Right atrium auricular region (tissue), 2 donors: ENCODE results near the gene UBE2E2. TPM values are rescaled to one million over a fixed set of nuclear protein-coding genes. Genes with fewer than 3 reads are reported as not detected.

Experiments
- DNase-seq: peaks from one replicate; pipeline ENCODE4 v3.0.0-alpha.2; 2019; ENCODE audit warnings: low spot score
- H3K27ac ChIP-seq, 2 donors: fragments of 200-600 bp; sonication (generic); 1 replicate in 1 of 2; 2 replicates in 1 of 2; pipeline ENCODE4 v1.5.1; 2016 to 2019
- H3K27me3 ChIP-seq, 2 donors: fragments of 200-600 bp; sonication (generic); one replicate each; pipeline versions ENCODE4 v1.5.1 to v1.6.0; 2017 to 2019
- H3K36me3 ChIP-seq: fragments of 200-600 bp; sonication (generic); one replicate; pipeline ENCODE4 v1.5.1; 2016
- H3K4me1 ChIP-seq, 2 donors: fragments of 200-600 bp; sonication (generic); one replicate each; pipeline versions ENCODE4 v1.5.1 to v1.6.0; 2017 to 2019
- H3K4me3 ChIP-seq, 2 donors: fragments of 200-600 bp; sonication (generic); 1 replicate in 1 of 2; 2 replicates in 1 of 2; pipeline ENCODE4 v1.5.1; 2017 to 2019; ENCODE audit warnings: mild to moderate bottlenecking in 1 of 2, moderate library complexity in 1 of 2
- H3K9me3 ChIP-seq, 2 donors: fragments of 200-600 bp; sonication (generic); one replicate each; pipeline ENCODE4 v1.5.1; 2019
- total RNA-seq, 2 donors: library from RNA; depleted of rRNA; stranded (reverse); fragments of >200 nt; gene quantifications; one replicate each; pipeline ENCODE4 v1.1.0, GENCODE V29; 2016
- TF ChIP-seq, protein P1 (sequence below), 2 donors: fragments of 200-600 bp; sonication (generic); IDR thresholded peaks; one replicate each; pipeline ENCODE4 v1.5.1; 2019; ENCODE audit warnings: antibody characterized with exemption in 2 of 2

The UBE2E2 gene
- total RNA-seq, 2 donors from 2014 or later = 31.0 to 36.7 TPM

DNA sequence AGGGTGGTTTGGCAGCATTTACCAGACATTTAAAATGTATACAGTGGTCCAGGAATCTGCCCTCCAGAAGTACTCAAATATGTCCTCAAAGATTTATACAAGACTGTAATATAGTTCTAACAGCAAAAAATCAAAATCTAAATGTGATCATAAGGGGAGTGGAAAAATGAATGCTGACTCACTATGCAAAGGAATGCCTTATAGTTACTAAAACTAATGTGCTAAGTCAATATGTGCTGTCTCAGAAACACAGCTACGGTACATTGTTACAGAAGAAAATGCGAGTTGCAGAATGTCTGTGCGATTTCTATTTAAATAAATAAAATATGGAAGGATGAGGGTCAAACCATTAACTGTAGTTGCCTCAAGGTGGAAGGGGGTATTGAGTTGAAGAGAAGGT lies 372.6 kb downstream of the UBE2E2 start:
- no peak for DNase-seq
- no peak overlapping the region for H3K27ac ChIP-seq
- TF ChIP-seq, protein P1, sequence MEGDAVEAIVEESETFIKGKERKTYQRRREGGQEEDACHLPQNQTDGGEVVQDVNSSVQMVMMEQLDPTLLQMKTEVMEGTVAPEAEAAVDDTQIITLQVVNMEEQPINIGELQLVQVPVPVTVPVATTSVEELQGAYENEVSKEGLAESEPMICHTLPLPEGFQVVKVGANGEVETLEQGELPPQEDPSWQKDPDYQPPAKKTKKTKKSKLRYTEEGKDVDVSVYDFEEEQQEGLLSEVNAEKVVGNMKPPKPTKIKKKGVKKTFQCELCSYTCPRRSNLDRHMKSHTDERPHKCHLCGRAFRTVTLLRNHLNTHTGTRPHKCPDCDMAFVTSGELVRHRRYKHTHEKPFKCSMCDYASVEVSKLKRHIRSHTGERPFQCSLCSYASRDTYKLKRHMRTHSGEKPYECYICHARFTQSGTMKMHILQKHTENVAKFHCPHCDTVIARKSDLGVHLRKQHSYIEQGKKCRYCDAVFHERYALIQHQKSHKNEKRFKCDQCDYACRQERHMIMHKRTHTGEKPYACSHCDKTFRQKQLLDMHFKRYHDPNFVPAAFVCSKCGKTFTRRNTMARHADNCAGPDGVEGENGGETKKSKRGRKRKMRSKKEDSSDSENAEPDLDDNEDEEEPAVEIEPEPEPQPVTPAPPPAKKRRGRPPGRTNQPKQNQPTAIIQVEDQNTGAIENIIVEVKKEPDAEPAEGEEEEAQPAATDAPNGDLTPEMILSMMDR (IDR thresholded peaks at IDR 0.05) = no peak
- H3K4me3 ChIP-seq = no peak overlapping the region
- no peaks in the 10 kb centered on the region for H3K36me3 ChIP-seq
- no peaks in the 10 kb centered on the region for H3K27me3 ChIP-seq
- H3K9me3 ChIP-seq = peaks cover 0 to 9% of the 10 kb centered on the region in 2 donors
- H3K4me1 ChIP-seq = no peaks in the 10 kb centered on the region

DNA sequence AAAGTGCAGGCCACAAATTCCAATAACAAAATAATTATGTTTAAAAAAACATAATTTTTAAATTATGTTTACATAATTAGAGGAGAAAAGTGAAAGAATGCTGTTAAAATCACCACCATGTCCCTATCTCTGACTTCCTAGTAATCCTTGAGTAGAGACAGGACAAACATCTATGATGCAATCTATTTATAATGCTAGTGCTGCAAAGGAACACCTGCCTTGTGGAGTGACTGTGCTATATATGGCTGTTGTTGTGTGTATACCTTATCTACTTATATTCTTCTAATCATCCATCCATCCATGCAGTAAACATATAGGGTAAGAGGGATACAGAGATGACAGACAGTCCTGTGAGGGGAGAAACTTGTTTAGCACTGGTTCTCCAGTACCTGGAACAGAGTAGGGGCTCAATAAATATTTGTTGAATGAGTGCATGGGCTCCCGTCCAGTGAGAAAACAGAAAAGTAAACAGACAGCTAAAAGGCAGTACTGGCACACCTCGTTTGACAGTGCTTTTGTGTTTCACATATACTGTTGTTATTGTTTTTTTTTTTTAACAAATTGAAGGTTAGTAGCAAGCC lies 373.3 kb downstream of the UBE2E2 start:
- no peak for DNase-seq
- H3K27ac ChIP-seq = no peak overlapping the region
- H3K27me3 ChIP-seq = no peaks in the 10 kb centered on the region
- H3K36me3 ChIP-seq = no peaks in the 10 kb centered on the region
- no peaks in the 10 kb centered on the region for H3K4me1 ChIP-seq
- TF ChIP-seq, protein P1 (IDR thresholded peaks at IDR 0.05) = no peak
- peaks cover 0 to 9% of the 10 kb centered on the region in 2 donors for H3K9me3 ChIP-seq
- no peak overlapping the region for H3K4me3 ChIP-seq

DNA sequence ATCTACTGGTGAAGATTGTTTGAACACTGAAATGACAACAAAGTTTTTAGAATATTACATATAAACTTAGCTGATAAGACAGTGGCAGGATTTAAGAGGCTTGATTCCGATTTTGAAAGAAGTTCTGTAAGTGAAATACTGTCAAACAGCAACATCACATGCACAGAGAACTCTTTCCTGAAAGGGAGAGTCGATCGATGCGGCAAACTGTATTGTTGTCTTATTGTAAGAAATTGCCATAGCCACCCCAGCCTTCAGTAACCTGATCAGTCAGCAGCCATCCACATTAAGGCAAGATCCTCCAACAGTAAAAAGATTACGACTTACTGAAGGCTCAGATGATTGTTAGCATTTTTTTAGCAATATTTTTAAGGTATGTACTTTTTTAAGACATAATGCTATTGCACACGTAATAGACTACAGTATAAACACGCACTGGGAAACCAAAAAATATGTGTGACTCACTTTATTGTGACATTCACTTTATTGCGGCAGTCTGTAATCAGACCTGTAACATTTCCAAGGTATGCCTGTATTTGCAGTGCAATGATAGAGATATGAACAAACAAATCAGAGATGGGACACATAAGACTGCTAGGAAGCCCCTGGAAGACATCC lies 377.1 kb downstream of the UBE2E2 start:
- no peak overlapping the region for H3K4me3 ChIP-seq
- DNase-seq = no peak
- no peaks in the 10 kb centered on the region for H3K36me3 ChIP-seq
- no peaks in the 10 kb centered on the region for H3K27me3 ChIP-seq
- H3K9me3 ChIP-seq = peaks cover 0 to 9% of the 10 kb centered on the region in 2 donors
- H3K27ac ChIP-seq = no peak overlapping the region
- TF ChIP-seq, protein P1 (IDR thresholded peaks at IDR 0.05) = no peak
- H3K4me1 ChIP-seq = no peaks in the 10 kb centered on the region

DNA sequence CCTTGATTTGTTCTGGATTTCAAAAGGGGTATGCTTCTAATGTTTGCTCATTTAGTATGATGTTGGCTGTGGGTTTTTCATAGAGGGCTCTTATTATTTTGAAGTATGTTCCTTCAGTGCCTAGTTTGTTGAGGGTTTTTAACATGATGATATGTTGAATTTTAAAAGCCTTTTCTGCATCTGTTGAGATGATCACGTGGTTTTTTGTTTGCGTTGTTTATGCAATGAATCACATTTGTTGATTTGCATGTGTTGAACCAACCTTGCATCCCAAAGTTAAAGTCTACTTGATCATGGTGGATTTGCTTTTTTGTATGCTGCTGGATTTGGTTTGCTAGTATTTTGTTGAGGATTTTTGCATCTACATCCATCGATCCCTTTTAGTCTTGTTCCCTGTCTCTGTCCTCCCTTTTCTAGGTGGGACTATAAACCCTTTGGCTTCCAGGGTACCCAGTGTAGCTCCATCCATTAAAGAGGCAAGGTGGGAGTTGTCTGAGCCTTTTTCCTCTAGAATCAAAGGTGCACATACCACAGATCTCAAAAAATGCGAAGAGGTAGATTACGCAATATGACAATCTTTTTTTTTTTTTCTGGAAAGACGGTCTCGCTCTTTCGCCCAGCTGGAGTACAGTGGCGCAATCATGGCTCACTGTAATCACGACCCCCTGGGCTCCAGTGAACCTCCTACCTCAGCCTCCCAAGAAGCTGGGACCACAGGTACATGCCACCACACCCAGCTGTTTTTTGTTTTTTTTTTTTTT lies 381.0 kb downstream of the UBE2E2 start:
- Histone ChIP-seq H3K27ac (no peak overlapping the region), H3K27me3 (no peaks in the 10 kb centered on the region), H3K9me3 (no peaks in the 10 kb centered on the region), H3K4me1 (no peaks in the 10 kb centered on the region), H3K36me3 (no peaks in the 10 kb centered on the region), H3K4me3 (no peak overlapping the region)
- TF ChIP-seq, protein P1 (IDR thresholded peaks at IDR 0.05) = no peak
- DNase-seq = no peak

DNA sequence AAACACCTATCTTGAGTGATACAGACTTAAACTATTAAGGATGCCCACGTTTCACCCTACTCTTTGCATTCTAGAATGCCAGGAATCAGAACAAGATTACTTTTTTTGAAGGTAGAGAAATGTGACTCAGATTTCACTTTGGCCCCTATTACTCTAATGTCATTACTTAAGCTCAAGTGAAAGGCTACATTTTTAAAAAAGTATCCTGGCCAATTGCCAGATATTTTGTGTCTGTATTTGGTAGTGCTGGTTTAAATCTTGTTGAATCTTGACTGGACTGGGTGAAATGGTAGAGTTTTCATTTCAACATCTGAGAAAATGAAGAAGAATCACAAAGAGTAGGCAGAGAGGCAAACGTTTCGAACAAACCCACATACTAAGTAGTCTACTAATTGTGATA lies 384.4 kb downstream of the UBE2E2 start:
- TF ChIP-seq, protein P1 (IDR thresholded peaks at IDR 0.05) = no peak
- Histone ChIP-seq H3K27ac (no peak overlapping the region), H3K27me3 (no peaks in the 10 kb centered on the region), H3K9me3 (no peaks in the 10 kb centered on the region), H3K4me3 (no peak overlapping the region), H3K4me1 (peaks cover 0 to 5% of the 10 kb centered on the region in 2 donors), H3K36me3 (no peaks in the 10 kb centered on the region)
- DNase-seq = no peak
